Esophagus (tissue), 2 donors: ENCODE results near the gene APBA3. TPM values are rescaled to one million over a fixed set of nuclear protein-coding genes. Genes with fewer than 3 reads are reported as not detected.
"Not testable (repeated sequence)": the region's sequence is repeated elsewhere in the genome, so short reads cannot be mapped to it uniquely, and the experiment has no call there.

Source experiments
- H3K27ac ChIP-seq, 2 donors: one replicate each; pipeline ENCODE4 v1.5.1; 2013; ENCODE audit warnings: low read depth in 2 of 2, mild to moderate bottlenecking in 2 of 2, inconsistent platforms in 1 of 2, low read length in 1 of 2, moderate library complexity in 1 of 2
- H3K27me3 ChIP-seq, 2 donors: one replicate each; pipeline ENCODE4 v1.6.1; 2013; ENCODE audit warnings: low read length in 2 of 2, control low read depth in 1 of 2, mild to moderate bottlenecking in 1 of 2; ENCODE audit not compliant: insufficient read depth in 2 of 2, control insufficient read depth in 1 of 2
- H3K36me3 ChIP-seq, 2 donors: one replicate each; pipeline ENCODE4 v1.6.1; 2013; ENCODE audit warnings: low read length in 1 of 2; ENCODE audit not compliant: control insufficient read depth in 2 of 2, insufficient read depth in 2 of 2
- H3K4me1 ChIP-seq, 2 donors: one replicate each; pipeline ENCODE4 v1.6.1; 2013; ENCODE audit warnings: low read length in 1 of 2; ENCODE audit not compliant: control insufficient read depth in 2 of 2, insufficient read depth in 2 of 2
- H3K4me3 ChIP-seq, 2 donors: one replicate each; pipeline ENCODE4 v1.5.1; 2013; ENCODE audit warnings: low read length in 2 of 2, mild to moderate bottlenecking in 2 of 2, low read depth in 1 of 2, moderate library complexity in 1 of 2
- H3K9me3 ChIP-seq, 2 donors: one replicate each; pipeline ENCODE4 v1.6.1; 2013; ENCODE audit warnings: mild to moderate bottlenecking in 2 of 2, low read depth in 1 of 2, low read length in 1 of 2, moderate library complexity in 1 of 2; ENCODE audit not compliant: control insufficient read depth in 2 of 2, insufficient read depth in 1 of 2
- WGBS, 2 donors: extraction: QIAGEN DNeasy Blood & Tissue Kit; methylation state at CpG; one replicate each; pipeline ENCODE4 v1.1.7; 2013; 5-methylcytosine and 5-hydroxymethylcytosine counted together
- polyA plus RNA-seq, 2 donors: library from polyadenylated mRNA; stranded (reverse); fragments of 200-250 nt; gene quantifications; one replicate each; pipeline ENCODE4 v1.2.3, GENCODE V29; 2013
- donor health status: healthy with polysubstance abuse.
- donor health status: Bipolar disorder and iron deficiency.

The APBA3 gene
- polyA plus RNA-seq, 2 donors: 12.1 to 16.3 TPM

- Histone ChIP-seq H3K4me3 (no peak overlapping the region), H3K4me1 (no peaks in the 10 kb centered on the region), H3K9me3 (no peaks in the 10 kb centered on the region), H3K27ac (no peak overlapping the region), H3K36me3 (peaks cover 14 to 30% of the 10 kb centered on the region in 2 donors), H3K27me3 (no peaks in the 10 kb centered on the region)
- 79 to 87% methylated on average over 6 to 7 of the region's 7 CpGs for WGBS, 2 donors
Measured at GRCh38 chr19:3766520-3766919, 5.0 kb upstream of the APBA3 start.

- not testable (repeated sequence) for H3K27ac ChIP-seq, H3K9me3 ChIP-seq, H3K4me1 ChIP-seq, H3K27me3 ChIP-seq, H3K4me3 ChIP-seq
- WGBS, 2 donors: 96% methylated on average over 5 of the region's 5 CpGs
- peaks cover 14 to 30% of the 10 kb centered on the region in 2 donors for H3K36me3 ChIP-seq
Measured at GRCh38 chr19:3765757-3766156, 4.3 kb upstream of the APBA3 start.

- H3K4me1 ChIP-seq: peaks cover 0 to 2% of the 10 kb centered on the region in 2 donors
- H3K36me3 ChIP-seq: peaks cover 14 to 30% of the 10 kb centered on the region in 2 donors
- no peak overlapping the region for H3K4me3 ChIP-seq
- H3K9me3 ChIP-seq: no peaks in the 10 kb centered on the region
- no peaks in the 10 kb centered on the region for H3K27me3 ChIP-seq
- no peak overlapping the region for H3K27ac ChIP-seq
- 92 to 95% methylated on average over 12 of the region's 12 CpGs for WGBS, 2 donors
Measured at GRCh38 chr19:3765121-3765520, 3.6 kb upstream of the APBA3 start.

DNA sequence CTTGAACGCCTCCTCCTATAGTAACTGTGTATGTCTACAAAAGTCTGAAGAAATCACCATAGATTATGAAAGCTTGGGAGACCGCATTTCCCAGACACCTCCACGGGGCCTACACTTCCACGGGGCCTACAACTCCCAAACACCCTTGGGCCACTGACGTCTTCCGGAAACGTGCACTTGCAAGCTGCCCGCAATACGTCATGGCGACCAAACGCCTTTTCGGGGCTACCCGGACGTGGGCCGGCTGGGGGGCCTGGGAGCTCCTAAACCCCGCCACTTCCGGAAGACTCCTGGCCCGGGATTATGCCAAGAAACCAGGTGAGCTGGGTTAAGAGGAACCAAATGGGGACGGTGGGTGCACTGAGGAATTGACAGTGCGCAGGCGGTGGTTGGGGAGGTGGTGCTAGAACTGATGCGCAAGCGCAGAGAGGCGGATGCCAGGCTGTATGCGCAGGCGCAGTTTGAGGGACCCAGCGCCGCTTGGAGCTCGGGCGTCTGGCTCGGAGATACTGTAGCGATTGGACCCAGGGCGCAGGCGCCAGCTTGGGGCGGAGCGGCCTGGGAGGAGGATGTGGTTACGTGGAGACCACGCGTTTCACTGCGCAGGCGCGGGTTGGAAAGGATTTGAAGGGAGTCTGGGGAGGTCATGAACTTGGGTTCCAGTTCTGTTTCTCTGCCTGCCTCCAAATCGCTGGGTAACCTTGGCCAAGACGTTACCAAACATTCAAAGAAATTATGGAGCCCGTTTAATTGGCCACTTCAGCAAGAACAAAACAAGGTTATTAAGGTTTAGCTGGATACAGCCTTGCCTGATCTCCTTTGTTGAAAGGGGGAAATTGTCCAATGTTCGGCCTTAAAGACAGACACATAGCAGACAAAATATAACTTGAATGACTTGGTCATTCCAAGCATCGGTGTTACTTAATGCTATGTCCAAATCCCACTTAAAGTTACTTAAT lies 1.3 kb upstream of the APBA3 start, which contains the start of gene MRPL54:
MRPL54 (plus strand) TSS at position 182 of the 959 bp plus-strand sequence; CDS start at position 201, 19 bp downstream.
- Histone ChIP-seq H3K4me3 (peak within 1 kb of the TSS; percentile 90 to 93), H3K27me3 (no peaks in the 10 kb centered on the region), H3K36me3 (peaks cover 13 to 28% of the 10 kb centered on the region in 2 donors), H3K9me3 (no peaks in the 10 kb centered on the region), H3K27ac (peak within 1 kb of the TSS; percentile 99 to 100), H3K4me1 (peaks cover 0 to 11% of the 10 kb centered on the region in 2 donors)
- WGBS, 2 donors: 2 to 3% methylated on average over 47 of the region's 47 CpGs

GRCh38 chr19:3762130-3762473 lies 610 bp upstream of the APBA3 start:
- no peaks in the 10 kb centered on the region for H3K27me3 ChIP-seq
- peaks cover 6 to 22% of the 10 kb centered on the region in 2 donors for H3K36me3 ChIP-seq
- H3K4me3 ChIP-seq: no peak overlapping the region
- peak overlapping the region; percentile 83 to 100 for H3K27ac ChIP-seq
- H3K9me3 ChIP-seq: no peaks in the 10 kb centered on the region
- 44 to 62% methylated on average over 1 of the region's 1 CpG for WGBS, 2 donors
- H3K4me1 ChIP-seq: peaks cover 0 to 11% of the 10 kb centered on the region in 2 donors

DNA sequence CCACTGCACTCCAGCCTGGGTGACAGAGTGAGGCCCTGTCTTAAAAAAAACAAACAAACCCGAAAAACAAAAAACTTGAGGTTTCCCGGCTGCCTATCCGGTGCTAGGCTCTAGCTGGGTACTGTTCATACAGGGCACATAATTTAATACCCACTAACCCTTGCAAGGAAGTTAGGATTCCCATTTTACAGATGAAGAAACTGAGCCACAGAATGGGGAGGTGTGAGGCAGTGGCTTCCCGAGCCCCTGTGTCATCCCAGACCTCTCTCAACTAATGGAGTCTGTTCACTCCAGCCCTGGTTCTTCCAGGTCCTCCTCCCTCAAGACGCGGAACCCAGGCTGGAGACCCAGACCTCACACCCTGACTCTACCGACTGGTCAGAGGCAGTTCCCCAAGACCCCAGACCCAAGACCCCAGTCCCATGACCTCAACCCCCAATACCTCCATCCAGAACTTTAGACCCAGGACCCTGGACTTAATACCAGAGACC lies 576 bp downstream of the APBA3 start:
- no peaks in the 10 kb centered on the region for H3K27me3 ChIP-seq
- peak overlapping the region; percentile 48 to 83 for H3K27ac ChIP-seq
- no peaks in the 10 kb centered on the region for H3K9me3 ChIP-seq
- peak overlapping the region; percentile 90 to 93 for H3K4me3 ChIP-seq
- peaks cover 0 to 11% of the 10 kb centered on the region in 2 donors for H3K4me1 ChIP-seq
- peaks cover 0 to 14% of the 10 kb centered on the region in 2 donors for H3K36me3 ChIP-seq
- whole genome bisulfite sequencing, 2 donors: 20 to 24% methylated on average over 7 of the region's 7 CpGs

DNA sequence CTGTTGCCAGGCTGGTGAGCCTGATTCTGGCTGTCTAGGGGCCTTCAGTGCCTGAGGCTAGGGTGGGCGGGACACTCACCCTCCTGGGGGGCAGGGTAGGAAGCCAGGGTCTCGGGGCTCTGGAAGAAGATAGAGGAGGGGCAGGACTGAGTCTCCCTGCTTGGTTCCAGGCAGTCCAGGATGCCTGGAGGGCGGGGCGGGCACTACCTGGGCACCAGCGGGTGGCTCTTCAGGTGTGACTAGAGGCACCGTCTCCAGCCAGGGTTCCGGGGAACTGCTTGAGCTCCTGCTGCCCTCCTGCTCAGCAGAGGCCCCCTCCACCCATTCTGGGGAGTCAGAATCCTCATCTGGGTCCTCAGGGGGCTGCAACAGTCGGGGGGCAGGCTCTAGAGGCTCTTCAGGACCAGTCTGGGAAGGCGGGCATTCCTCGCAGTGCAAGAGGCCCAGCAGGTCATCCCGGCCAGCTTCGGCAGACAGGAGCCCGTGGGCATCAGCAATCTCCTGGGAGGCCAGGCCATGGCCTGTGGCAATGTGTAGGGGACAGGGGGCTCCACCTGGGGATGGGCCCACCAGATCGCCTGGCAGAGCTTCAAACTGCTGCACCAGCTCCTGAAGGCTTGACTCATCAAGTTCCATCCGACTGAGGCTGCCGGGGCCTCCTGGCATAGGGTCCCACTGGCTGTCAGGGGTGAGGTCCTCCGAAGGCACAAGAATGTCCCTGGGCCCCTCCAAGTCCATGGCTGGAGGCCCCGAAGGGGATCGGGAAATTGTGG lies 1.8 kb downstream of the APBA3 start:
- Histone ChIP-seq H3K27ac (no peak overlapping the region), H3K36me3 (peaks cover 0 to 10% of the 10 kb centered on the region in 2 donors), H3K4me1 (peaks cover 0 to 11% of the 10 kb centered on the region in 2 donors), H3K9me3 (no peaks in the 10 kb centered on the region), H3K27me3 (no peaks in the 10 kb centered on the region), H3K4me3 (no peak overlapping the region)
- WGBS, 2 donors: 75 to 77% methylated on average over 19 of the region's 19 CpGs

- peaks cover 2 to 16% of the 10 kb centered on the region in 2 donors for H3K36me3 ChIP-seq
- WGBS, 2 donors: 96 to 98% methylated on average over 13 of the region's 13 CpGs
- not testable (repeated sequence) for H3K27ac ChIP-seq, H3K27me3 ChIP-seq, H3K4me3 ChIP-seq, H3K9me3 ChIP-seq
- H3K4me1 ChIP-seq: peaks cover 0 to 11% of the 10 kb centered on the region in 2 donors
Measured at GRCh38 chr19:3758297-3758696, 3.2 kb downstream of the APBA3 start.

DNA sequence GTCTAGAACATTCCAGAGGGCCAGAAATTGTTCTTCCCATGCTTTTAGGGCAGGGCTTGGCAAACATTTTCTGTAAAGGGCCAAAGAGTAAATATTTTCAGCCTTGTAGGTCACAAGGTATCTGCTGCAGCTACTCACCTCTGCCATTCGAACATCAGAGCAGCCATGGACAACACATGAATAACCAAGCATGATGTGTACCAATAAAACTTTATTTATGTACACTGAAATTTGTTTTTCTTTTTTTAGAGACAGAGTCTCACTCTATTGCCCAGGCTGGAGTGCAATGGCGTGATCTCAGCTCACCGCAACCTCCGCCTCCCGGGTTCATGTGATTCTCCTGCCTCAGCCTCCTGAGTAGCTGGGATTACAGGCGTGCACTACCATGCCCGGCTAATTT lies 3.8 kb downstream of the APBA3 start:
- not testable (repeated sequence) for H3K9me3 ChIP-seq, H3K27ac ChIP-seq, H3K27me3 ChIP-seq, H3K4me3 ChIP-seq
- Histone ChIP-seq H3K4me1 (peaks cover 0 to 11% of the 10 kb centered on the region in 2 donors), H3K36me3 (peaks cover 2 to 16% of the 10 kb centered on the region in 2 donors)
- 93 to 97% methylated on average over 7 of the region's 7 CpGs for WGBS, 2 donors
